HEK293 (cell line): Measurements from ENCODE around the gene BFSP2.
"Not testable (repeated sequence)": the region's sequence is repeated elsewhere in the genome, so short reads cannot be mapped to it uniquely, and the experiment has no call there.

Source experiments
- CTCF ChIA-PET: fragments of 350-600 bp; formaldehyde crosslinking; extraction: SDS; loops from one replicate; lab custom pipeline; 2021; ENCODE audit warnings: antibody characterized with exemption; lab: Yijun Ruan, JAX
- POLR2A ChIA-PET: fragments of 300-600 bp; formaldehyde crosslinking; extraction: SDS; loops from one replicate; lab custom pipeline; 2020; ENCODE audit warnings: antibody characterized with exemption, inconsistent platforms; lab: Yijun Ruan, JAX
- H3K27ac ChIP-seq: fragments of 200-500 bp; sonication (Bioruptor generic); 2 replicates; pipeline ENCODE4 v1.5.1; 2014; ENCODE audit warnings: low read depth, low read length, control low read depth, inconsistent platforms; ENCODE audit errors: extremely low read depth
- H3K36me3 ChIP-seq, 2 experiments: fragments of 200-500 bp in 1 of 2; sonication (Bioruptor generic) in 1 of 2; 1 replicate in 1 of 2; 2 replicates in 1 of 2; pipeline ENCODE4 v1.5.1; 2014 to 2017; ENCODE audit warnings: inconsistent platforms in 2 of 2, low read length in 2 of 2; ENCODE audit not compliant: control insufficient read depth in 2 of 2, insufficient read depth in 1 of 2
- H3K4me1 ChIP-seq: fragments of 200-500 bp; sonication (Bioruptor generic); 2 replicates; pipeline ENCODE4 v1.5.1; 2014; ENCODE audit warnings: mild to moderate bottlenecking, low read length, inconsistent platforms; ENCODE audit not compliant: control insufficient read depth, insufficient read depth
- H3K4me3 ChIP-seq: 2 replicates; pipeline ENCODE4 v1.5.1; 2011; ENCODE audit warnings: low read depth, mild to moderate bottlenecking, control low read depth, low read length, moderate library complexity
- H3K9me3 ChIP-seq: fragments of 200-500 bp; sonication (Bioruptor generic); 2 replicates; pipeline ENCODE4 v1.5.1; 2014; ENCODE audit warnings: low read depth, low read length, inconsistent platforms; ENCODE audit not compliant: control insufficient read depth, insufficient read depth
- BCL11A ChIP-seq: fragments of 450-650 bp; formaldehyde crosslinking; IDR thresholded peaks from 2 replicates; pipeline ENCODE4 v1.5.1; 2016; ENCODE audit warnings: low read depth, missing biosample characterization, missing genetic modification characterization
- GFI1B ChIP-seq: fragments of 450-650 bp; formaldehyde crosslinking; IDR thresholded peaks from 2 replicates; pipeline ENCODE4 v1.5.1; 2016; ENCODE audit warnings: missing biosample characterization, missing genetic modification characterization
- GLIS1 ChIP-seq: fragments of 450-650 bp; formaldehyde crosslinking; IDR thresholded peaks from 2 replicates; pipeline ENCODE4 v1.5.1; 2016; ENCODE audit warnings: missing biosample characterization, missing genetic modification characterization
- ZBTB17 ChIP-seq: fragments of 450-650 bp; formaldehyde crosslinking; IDR thresholded peaks from 2 replicates; pipeline ENCODE4 v1.5.1; 2016; ENCODE audit warnings: missing biosample characterization, missing genetic modification characterization
- ZBTB7A ChIP-seq: fragments of 450-650 bp; formaldehyde crosslinking; IDR thresholded peaks from 2 replicates; pipeline ENCODE4 v1.5.1; 2016; ENCODE audit warnings: low read depth, missing biosample characterization, missing genetic modification characterization
- ZFP41 ChIP-seq: fragments of 450-650 bp; formaldehyde crosslinking; IDR thresholded peaks from 2 replicates; pipeline ENCODE4 v1.5.1; 2016; ENCODE audit warnings: missing biosample characterization, missing genetic modification characterization, borderline replicate concordance
- ZNF132 ChIP-seq: fragments of 450-650 bp; formaldehyde crosslinking; IDR thresholded peaks from 2 replicates; pipeline ENCODE4 v1.5.1; 2017; ENCODE audit warnings: missing biosample characterization, missing genetic modification characterization, borderline replicate concordance
- ZNF146 ChIP-seq: fragments of 450-650 bp; formaldehyde crosslinking; IDR thresholded peaks from 2 replicates; pipeline ENCODE4 v1.5.1; 2016; ENCODE audit warnings: missing biosample characterization, missing genetic modification characterization
- ZNF184 ChIP-seq: fragments of 450-650 bp; IDR thresholded peaks from 2 replicates; pipeline ENCODE4 v1.5.1; 2018; ENCODE audit warnings: missing biosample characterization, mild to moderate bottlenecking, missing genetic modification characterization
- ZNF433 ChIP-seq: fragments of 450-650 bp; formaldehyde crosslinking; IDR thresholded peaks from 2 replicates; pipeline ENCODE4 v1.5.1; 2016; ENCODE audit warnings: missing biosample characterization, missing genetic modification characterization, low read depth
- ZNF510 ChIP-seq: fragments of 450-650 bp; formaldehyde crosslinking; IDR thresholded peaks from 2 replicates; pipeline ENCODE4 v1.5.1; 2018; ENCODE audit warnings: mild to moderate bottlenecking, missing genetic modification characterization, missing biosample characterization; ENCODE audit not compliant: insufficient replicate concordance
- ZNF621 ChIP-seq: fragments of 450-650 bp; formaldehyde crosslinking; IDR thresholded peaks from 2 replicates; pipeline ENCODE4 v1.5.1; 2017; ENCODE audit warnings: missing biosample characterization, missing genetic modification characterization
- ZNF768 ChIP-seq: fragments of 450-650 bp; formaldehyde crosslinking; IDR thresholded peaks from 2 replicates; pipeline ENCODE4 v1.5.1; 2018; ENCODE audit warnings: missing biosample characterization, mild to moderate bottlenecking, missing genetic modification characterization

The BFSP2 gene

GRCh38 chr3:133521946-133522345, 122.1 kb downstream of the BFSP2 start:
- H3K4me1 ChIP-seq, result no peaks in the 10 kb centered on the region
- CTCF ChIA-PET, result no interaction called here

GRCh38 chr3:133523758-133524157, 123.9 kb downstream of the BFSP2 start:
- not testable (repeated sequence) for H3K4me1 ChIP-seq

More at GRCh38 chr3:133521946-133522345, 122.1 kb downstream of the BFSP2 start:
- POLR2A ChIA-PET, result no interaction called here
- Histone ChIP-seq H3K4me3 (no peak overlapping the region), H3K27ac (no peak overlapping the region), H3K9me3 (no peaks in the 10 kb centered on the region), H3K36me3 (no peaks in the 10 kb centered on the region)
- TF ChIP-seq ZNF768 (no peak), ZBTB17 (tag by site-specific recombination) (no peak), BCL11A (tag by site-specific recombination) (no peak), ZNF510 (tag by site-specific recombination) (no peak), ZNF184 (no peak), ZNF132 (tag by site-specific recombination) (no peak), ZNF146 (tag by site-specific recombination) (no peak), GLIS1 (tag by site-specific recombination) (no peak), GFI1B (tag by site-specific recombination) (no peak), ZBTB7A (tag by site-specific recombination) (no peak), ZNF621 (tag by site-specific recombination) (no peak), ZNF433 (tag by site-specific recombination) (no peak), ZFP41 (tag by site-specific recombination) (no peak)

More at GRCh38 chr3:133523758-133524157, 123.9 kb downstream of the BFSP2 start:
- POLR2A ChIA-PET, H3K9me3 ChIP-seq, H3K27ac ChIP-seq, H3K36me3 ChIP-seq, H3K4me3 ChIP-seq, CTCF ChIA-PET: not testable (repeated sequence)
